Right renal cortex interstitium (tissue), 3 donors: ENCODE data around the gene SUMO2. TPM values are rescaled to one million over a fixed set of nuclear protein-coding genes. Genes with fewer than 3 reads are reported as not detected.
"Not testable (repeated sequence)": the region's sequence is repeated elsewhere in the genome, so short reads cannot be mapped to it uniquely, and the experiment has no call there.

ENCODE experiments used
- DNase-seq, 3 donors: peaks; one replicate each; pipeline ENCODE4 v3.0.0-alpha.2; 2013; ENCODE audit warnings: low read depth in 3 of 3, low spot score in 2 of 3
- polyA plus RNA-seq, 3 donors: library from polyadenylated mRNA; unstranded; fragments of 120-200 nt; gene quantifications; one replicate each; pipeline ENCODE4 v1.2.1, GENCODE V29; 2013; ENCODE audit not compliant: insufficient read length in 3 of 3

SUMO2 gene
- 100 to 1,000 TPM; 708 to 791 (median 788) TPM for polyA plus RNA-seq

- DNase-seq, result peak; percentile 89 to 93 (median 89)
Observed at GRCh38 chr17:75182569-75183436, at the start of gene SUMO2. Gene SUMO2 (minus strand): TSS chr17:75182959. CDS start chr17:75182834, 125 bp downstream.

- no peak for DNase-seq
Observed at GRCh38 chr17:75231741-75232464, 49.1 kb upstream of the SUMO2 start.

DNA sequence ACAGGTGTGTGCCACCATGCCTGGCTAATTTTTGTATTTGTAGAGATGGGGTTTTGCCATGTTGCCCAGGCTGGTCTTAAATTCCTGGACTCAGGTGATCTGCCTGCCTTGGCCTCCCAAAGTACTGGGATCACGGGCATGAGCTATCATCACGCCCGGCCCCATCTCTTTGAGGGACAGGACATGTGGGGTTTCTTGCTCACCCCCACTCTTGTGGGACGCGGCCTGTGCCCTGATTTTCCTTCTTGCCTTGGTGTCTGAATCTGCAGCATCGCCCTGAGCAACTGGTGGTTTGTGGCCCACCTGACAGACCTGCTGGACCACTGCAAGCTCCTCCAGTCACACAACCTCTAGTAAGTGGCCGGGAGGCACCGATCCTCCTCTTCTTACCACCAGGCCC lies 48.3 kb upstream of the SUMO2 start:
- DNase-seq, result no peak

DNA sequence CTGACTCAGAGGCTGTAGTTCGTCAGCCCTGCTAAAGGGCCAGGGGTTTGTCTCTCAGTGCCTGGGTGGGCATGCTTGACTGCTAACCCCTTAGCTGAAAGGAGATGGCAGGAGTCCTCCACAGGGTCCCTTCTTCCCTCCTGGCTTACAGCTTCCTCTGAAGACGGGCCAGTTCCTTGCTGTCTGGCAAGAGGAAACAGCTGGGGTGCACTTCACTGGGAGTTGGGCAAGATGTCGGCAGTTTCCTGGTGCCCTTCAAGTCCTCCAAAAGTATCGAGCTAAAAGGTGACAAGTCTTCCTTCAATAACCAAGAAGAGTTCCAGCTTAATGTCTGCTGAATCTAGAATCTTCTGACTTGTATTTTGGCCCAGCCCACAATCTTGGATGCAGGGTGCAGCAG lies 46.1 kb upstream of the SUMO2 start:
- no peak for DNase-seq

GRCh38 chr17:75228305-75228704 lies 45.5 kb upstream of the SUMO2 start:
- no peak for DNase-seq

DNA sequence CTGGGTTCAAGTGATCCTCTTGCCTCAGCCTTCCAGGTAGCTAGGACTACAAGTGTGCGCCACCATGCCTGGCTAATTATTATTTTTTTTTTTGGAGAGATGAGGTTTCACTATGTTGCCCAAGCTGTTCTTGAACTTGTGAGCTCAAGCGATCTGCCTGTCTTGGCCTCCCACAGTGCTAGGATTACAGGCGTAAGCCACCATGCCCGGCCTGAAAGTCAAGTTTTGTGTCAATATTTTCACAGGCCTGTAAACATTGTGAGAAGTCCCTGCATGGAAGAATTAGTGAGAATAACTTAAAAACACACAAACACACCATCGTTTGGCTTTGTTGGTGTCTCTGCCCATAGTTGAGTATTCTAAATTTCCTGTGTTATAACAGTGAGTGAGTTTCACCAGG lies 45.0 kb upstream of the SUMO2 start:
- DNase-seq, result no peak

DNA sequence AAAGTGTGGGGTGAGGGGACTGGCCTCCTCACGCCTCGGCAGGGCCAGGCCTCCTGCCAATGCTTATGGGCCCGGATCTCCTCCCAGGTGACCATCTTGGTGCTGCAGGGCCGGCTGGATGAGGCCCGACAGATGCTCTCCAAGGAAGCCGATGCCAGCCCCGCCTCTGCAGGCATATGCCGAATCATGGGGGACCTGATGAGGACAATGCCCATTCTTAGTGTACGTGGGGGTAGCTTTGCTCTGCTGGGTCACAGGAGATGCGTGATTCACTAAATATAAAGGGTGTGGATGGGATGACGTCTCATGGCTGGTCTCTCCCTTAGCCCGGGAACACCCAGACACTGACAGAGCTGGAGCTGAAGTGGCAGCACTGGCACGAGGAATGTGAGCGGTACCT lies 42.3 kb upstream of the SUMO2 start:
- DNase-seq, result no peak

DNA sequence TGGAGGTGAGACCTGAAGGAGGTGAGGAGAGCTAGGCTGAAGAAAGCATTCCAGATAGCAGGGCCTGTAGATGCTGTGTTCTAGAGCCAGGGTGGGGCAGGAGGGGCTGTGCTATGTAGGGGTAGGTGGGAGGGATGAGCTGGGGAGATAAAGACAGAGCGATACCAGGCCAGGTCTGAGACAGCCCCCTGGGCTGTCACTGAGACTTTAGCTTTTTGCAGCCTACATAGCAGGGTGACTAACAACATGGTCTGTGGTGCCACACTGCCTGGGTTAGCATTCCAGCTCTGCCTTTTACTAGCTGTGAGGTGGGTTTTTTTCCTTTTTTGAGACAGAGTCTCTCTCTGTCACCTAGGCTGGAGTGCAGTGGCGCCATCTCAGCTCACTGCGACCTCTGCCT lies 37.1 kb upstream of the SUMO2 start:
- DNase-seq, result no peak

- DNase-seq, result no peak
Observed at GRCh38 chr17:75218131-75218530, 35.4 kb upstream of the SUMO2 start.

- no peak for DNase-seq
Observed at GRCh38 chr17:75209061-75209460, 26.3 kb upstream of the SUMO2 start.

- DNase-seq, result no peak
Observed at GRCh38 chr17:75208161-75208560, 25.4 kb upstream of the SUMO2 start.

DNA sequence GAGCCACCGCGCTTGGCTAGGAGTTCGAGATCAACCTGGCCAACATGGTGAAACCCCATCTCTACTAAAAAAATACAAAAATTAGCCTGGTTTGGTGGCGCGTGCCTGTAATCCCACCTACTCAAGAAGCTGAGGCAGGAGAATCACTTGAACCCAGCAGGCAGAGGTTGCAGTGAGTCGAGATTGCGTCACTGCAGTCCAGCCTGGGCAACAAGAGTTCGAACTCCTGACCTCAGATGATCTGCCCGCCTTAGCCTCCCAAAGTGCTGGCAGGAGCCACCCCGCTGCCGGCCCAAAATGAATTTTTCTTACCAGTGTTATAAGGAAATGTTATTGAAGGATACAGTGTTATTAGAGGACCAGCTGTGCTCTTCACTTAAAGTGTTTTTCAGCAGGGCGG lies 25.0 kb upstream of the SUMO2 start:
- no peak for DNase-seq

DNA sequence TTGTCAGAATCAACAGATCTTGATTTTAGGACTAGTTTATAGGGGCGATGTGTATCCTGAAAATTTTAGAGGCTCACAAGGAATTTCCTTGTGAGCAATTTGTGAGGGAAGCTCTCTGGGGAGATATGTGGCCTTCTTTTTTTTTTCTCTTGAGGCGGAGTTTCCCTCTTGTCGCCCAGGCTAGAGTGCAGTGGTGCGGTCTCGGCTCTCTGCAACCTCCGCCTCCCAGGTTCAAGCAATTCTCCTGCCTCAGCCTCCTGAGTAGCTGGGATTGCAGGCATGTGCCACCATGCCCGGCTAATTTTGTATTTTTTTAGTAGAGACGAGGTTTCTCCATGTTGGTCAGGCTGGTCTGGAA lies 24.3 kb upstream of the SUMO2 start:
- not testable (repeated sequence) for DNase-seq

DNA sequence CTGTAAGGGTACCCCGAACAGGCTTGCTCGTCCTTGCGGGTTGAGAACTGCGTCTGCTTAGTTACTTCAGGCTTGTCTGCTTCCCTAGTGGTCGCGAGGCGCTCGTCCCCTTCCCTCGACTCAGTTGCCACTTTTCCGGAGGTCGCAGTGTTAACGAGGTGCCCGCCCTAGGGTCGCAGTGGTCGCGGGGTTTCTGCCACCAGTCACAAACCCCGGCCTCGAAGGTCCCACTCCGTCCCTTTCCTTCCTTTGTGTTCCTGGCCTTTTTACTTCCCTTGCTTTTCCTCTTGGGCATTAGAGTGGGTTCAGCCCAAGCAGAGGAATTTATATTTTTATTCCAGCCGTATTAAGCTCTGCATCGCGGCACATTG lies 23.0 kb upstream of the SUMO2 start:
- no peak for DNase-seq

GRCh38 chr17:75205037-75205792 lies 22.5 kb upstream of the SUMO2 start, which contains the start of gene NUP85:
Gene NUP85 (plus strand): TSS chr17:75205679. CDS start chr17:75205762, 83 bp downstream.
- DNase-seq, result peak; percentile 87 to 89 (median 89)

DNA sequence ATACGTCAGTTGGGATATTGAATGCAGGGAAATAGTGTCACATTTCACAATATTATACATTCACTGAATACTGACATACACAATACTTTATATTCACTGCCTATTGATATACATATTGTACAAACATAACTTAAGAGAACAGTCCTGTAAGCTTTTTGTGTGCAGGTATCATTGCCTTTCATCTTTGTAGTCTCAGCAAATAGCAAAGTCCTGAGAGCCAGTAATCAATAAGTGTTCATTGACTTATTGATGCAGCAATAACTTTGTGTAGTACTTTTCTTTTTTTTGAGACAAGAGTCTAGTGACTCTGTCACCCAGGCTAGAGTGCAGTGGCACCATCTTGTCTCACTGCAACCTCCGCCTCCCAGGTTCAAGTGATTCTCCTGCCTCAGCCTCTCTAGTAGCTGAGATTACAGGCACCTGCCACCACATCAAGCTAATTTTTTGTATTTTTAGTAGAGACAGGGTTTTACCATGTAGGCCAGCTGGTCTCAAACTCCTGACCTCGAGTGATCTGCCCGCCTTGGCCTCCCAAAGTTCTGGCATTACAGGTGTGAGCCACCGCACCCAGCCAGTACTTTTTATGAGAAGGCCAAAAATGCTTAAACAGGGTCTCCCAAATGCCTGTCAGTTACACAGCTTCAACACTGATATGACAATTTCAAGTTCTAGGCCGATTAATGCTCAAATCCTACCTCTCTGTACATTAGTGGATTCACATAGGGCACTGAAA lies 17.3 kb upstream of the SUMO2 start:
- DNase-seq, result no peak

DNA sequence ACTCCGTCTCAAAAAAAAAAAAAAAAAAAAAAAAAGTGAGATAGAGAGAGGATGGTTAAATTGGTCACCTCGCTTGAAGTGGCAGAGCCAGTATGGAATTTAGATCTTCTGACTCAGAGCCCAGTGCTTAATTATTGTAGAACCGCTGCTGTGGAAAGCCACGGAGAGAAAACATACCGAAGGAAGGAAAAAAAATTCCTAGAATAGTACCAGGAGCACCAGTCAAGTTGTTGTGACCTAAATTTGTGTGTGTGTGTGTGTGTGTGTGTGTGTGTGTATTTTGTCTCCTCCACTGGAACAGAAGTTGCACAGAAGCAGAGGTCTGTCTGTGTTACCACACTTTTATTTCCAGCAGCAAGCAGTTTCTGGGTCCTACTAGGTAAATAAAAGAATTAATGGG lies 12.1 kb upstream of the SUMO2 start:
- DNase-seq, result no peak

DNA sequence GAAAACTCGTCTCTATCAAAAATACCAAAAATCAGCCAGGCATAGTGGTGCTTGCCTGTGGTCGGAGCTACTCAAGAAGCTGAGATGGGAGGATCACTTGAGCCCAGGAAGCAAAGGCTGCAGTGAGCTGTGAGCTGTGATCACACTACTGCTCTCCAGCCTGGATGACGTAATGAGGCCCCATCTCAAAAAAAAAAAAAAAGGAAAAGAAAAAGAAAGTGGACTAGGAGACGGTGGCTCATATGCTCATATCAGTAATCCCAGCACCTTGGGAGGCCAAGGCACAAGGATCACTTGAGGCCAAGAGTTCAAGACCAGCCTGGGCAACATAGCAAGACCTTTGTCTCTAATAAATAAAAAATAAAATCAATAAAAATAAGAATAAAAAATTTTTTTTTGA lies 8.8 kb upstream of the SUMO2 start:
- DNase-seq, result no peak

- no peak for DNase-seq
Observed at GRCh38 chr17:75188614-75189013, 5.9 kb upstream of the SUMO2 start.

DNA sequence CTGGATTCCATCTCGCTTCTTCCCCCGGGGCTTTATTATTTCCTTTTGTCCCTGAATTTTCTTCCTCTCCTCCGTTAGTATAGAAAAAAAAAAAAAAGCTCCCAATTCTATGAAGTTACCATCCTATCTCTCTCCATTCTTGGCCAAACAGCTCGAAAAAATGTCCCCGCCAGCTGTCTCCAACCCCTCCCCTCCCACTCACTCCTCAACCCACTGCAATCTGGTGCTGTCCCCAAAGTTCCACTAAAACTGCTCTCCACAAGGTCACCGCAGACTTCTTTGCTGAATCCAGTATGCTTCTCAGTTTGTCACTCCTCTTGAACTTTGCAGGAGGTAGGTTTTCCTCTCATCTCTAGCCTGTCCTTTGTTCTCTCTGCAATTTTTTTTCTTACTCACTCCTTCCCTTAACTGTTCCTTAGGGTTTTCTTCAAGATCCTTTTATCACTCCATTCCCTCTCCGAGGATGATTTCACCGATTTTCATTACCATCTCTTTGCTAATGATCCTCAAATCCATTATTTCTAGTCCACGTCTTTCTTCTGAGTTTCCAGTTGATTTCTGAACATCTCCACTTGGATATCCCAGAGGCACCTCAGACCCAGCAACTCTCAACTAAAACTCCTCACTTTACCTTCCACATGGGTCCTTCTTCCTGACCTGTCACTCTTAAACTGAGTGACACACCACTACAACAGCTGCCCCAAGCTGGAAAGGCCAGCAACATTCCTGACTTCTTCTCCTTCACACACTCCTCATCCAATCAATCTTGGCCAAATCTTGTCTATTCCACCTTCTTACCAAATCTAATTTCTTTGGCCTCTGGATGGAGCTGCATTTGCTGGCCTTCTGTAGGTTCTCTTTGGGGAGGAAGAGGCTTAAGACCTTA lies 1.5 kb upstream of the SUMO2 start:
- no peak for DNase-seq
